Cerebellar cortex (tissue), 1 donor: ENCODE data around the gene KRTAP1-3.
"Not testable (repeated sequence)": the region's sequence is repeated elsewhere in the genome, so short reads cannot be mapped to it uniquely, and the experiment has no call there.

Experiments
- DNase-seq: peaks from one replicate; pipeline ENCODE4 v3.0.0-alpha.2; 2015; ENCODE audit warnings: low spot score

KRTAP1-3 gene

GRCh38 chr17:41010441-41010840 is 24.2 kb downstream of the KRTAP1-3 start:
- no peak for DNase-seq

- no peak for DNase-seq
Measured at GRCh38 chr17:41009936-41010335, 24.7 kb downstream of the KRTAP1-3 start.

- DNase-seq: no peak
Measured at GRCh38 chr17:41009301-41009760, 25.3 kb downstream of the KRTAP1-3 start.

GRCh38 chr17:41008811-41009210 is 25.9 kb downstream of the KRTAP1-3 start, which contains the start of gene KRTAP3-1:
Gene KRTAP3-1, minus strand, starts transcription at chr17:41009128. Its CDS starts 54 bp downstream, at chr17:41009074.
- DNase-seq: peak; percentile 23

- DNase-seq: no peak
Measured at GRCh38 chr17:41004397-41004796, 30.3 kb downstream of the KRTAP1-3 start.

GRCh38 chr17:41003926-41004325 is 30.7 kb downstream of the KRTAP1-3 start:
- no peak for DNase-seq

GRCh38 chr17:41002814-41003213 is 31.9 kb downstream of the KRTAP1-3 start:
- no peak for DNase-seq

GRCh38 chr17:41001795-41002194 is 32.9 kb downstream of the KRTAP1-3 start:
- DNase-seq: no peak

- not testable (repeated sequence) for DNase-seq
Measured at GRCh38 chr17:40999563-40999962, 35.1 kb downstream of the KRTAP1-3 start, which contains the start of gene KRTAP3-2. Gene KRTAP3-2, minus strand, starts transcription at chr17:40999906. Its CDS starts 53 bp downstream, at chr17:40999853.

GRCh38 chr17:40997361-40997760 is 37.3 kb downstream of the KRTAP1-3 start:
- no peak for DNase-seq

GRCh38 chr17:40996829-40997228 is 37.8 kb downstream of the KRTAP1-3 start:
- DNase-seq: no peak

- DNase-seq: peak; percentile 56
Measured at GRCh38 chr17:40995116-40995515, 39.6 kb downstream of the KRTAP1-3 start.

GRCh38 chr17:40993839-40994238 is 40.8 kb downstream of the KRTAP1-3 start, which contains the start of gene KRTAP3-3:
Gene KRTAP3-3, minus strand, starts transcription at chr17:40994164. Its CDS starts 67 bp downstream, at chr17:40994097.
- peak; percentile 15 for DNase-seq

- DNase-seq: no peak
Measured at GRCh38 chr17:40993084-40993483, 41.6 kb downstream of the KRTAP1-3 start.

GRCh38 chr17:40992666-40993065 is 42.0 kb downstream of the KRTAP1-3 start:
- no peak for DNase-seq

- DNase-seq: no peak
Measured at GRCh38 chr17:40986920-40987319, 47.8 kb downstream of the KRTAP1-3 start.

GRCh38 chr17:40984226-40984625 is 50.4 kb downstream of the KRTAP1-3 start, which contains the start of gene KRT40:
Gene KRT40, minus strand, starts transcription at chr17:40984326. Its CDS starts 53 bp downstream, at chr17:40984273.
- DNase-seq: no peak
